ENCODE data around the gene FGD2. TPM values are rescaled to one million over a fixed set of nuclear protein-coding genes. Genes with fewer than 3 reads are reported as not detected.

FGD2 gene
- total RNA-seq, 1 experiment from 2014 or later: 0.13 TPM

GRCh38 chr6:36959555-36960250 lies 45.8 kb upstream of the FGD2 start:
- H3K56ac ChIP-seq (ENCODE audit: insufficient read length, low read depth, low read length): no peak overlapping the region
- WGBS (ENCODE audit: extremely low coverage, insufficient read length, low lambda C conversion rate): no CpG with 5 or more reads among the region's 17 CpGs
- no peaks in the 10 kb centered on the region for H3K4me1 ChIP-seq (ENCODE audit: insufficient read depth, low read length)
- no peak for TF ChIP-seq CTCF (conservative IDR thresholded peaks at IDR 0.05)
- no peaks in the 10 kb centered on the region for H3K9me3 Mint-ChIP-seq
- no peak overlapping the region for H2BK20ac ChIP-seq (ENCODE audit: low read depth, low read length, poor library complexity, severe bottlenecking)
- DNase-seq: no peak
- no peak overlapping the region for H3K9ac ChIP-seq (ENCODE audit: extremely low read depth, insufficient read length, low read length)
- H2BK15ac ChIP-seq (ENCODE audit: low read depth, low read length): no peak overlapping the region
- no peak overlapping the region for H3K18ac ChIP-seq (ENCODE audit: insufficient read length, low read depth, low read length)
- no peak overlapping the region for H2AFZ ChIP-seq (ENCODE audit: low read length)
- H3K36me3 Mint-ChIP-seq (ENCODE audit: insufficient read depth in 1 of 3, low read depth in 3 of 3): no peaks in the 10 kb centered on the region
- H3K23me2 ChIP-seq (ENCODE audit: insufficient read length, low read depth, low read length, poor library complexity, severe bottlenecking): no peaks in the 10 kb centered on the region
- no peak overlapping the region for H3K14ac ChIP-seq (ENCODE audit: insufficient read depth, low read length)
- no peak overlapping the region for H3K4me2 ChIP-seq (ENCODE audit: insufficient read depth, insufficient read length, low read length)
- no peak overlapping the region for H2BK5ac ChIP-seq (ENCODE audit: insufficient read length, low read length)
- H3K27me3 Mint-ChIP-seq (ENCODE audit: low read depth): no peaks in the 10 kb centered on the region
- H3K79me1 ChIP-seq (ENCODE audit: insufficient read depth, low read depth, low read length, poor library complexity, severe bottlenecking): no peaks in the 10 kb centered on the region
- H3K4me1 Mint-ChIP-seq: peaks cover 17% of the 10 kb centered on the region in 2 experiments
- H3K27me3 ChIP-seq (ENCODE audit: insufficient read depth, low read length): no peaks in the 10 kb centered on the region
- no peaks in the 10 kb centered on the region for H4K20me1 ChIP-seq (ENCODE audit: control insufficient read depth, insufficient read depth, insufficient read length)
- H3K4ac ChIP-seq (ENCODE audit: low read depth, low read length): no peak overlapping the region
- no peak overlapping the region for H3K4me3 Mint-ChIP-seq
- no peak overlapping the region for H3K23ac ChIP-seq (ENCODE audit: insufficient read length, low read depth, low read length)
- H4K8ac ChIP-seq (replicated peaks; ENCODE audit: insufficient read length, low read depth, low read length): no peak overlapping the region
- H4K5ac ChIP-seq (ENCODE audit: insufficient read length, low read depth, low read length): no peak overlapping the region
- no peak overlapping the region for H4K91ac ChIP-seq (ENCODE audit: insufficient read length, low read depth, low read length)
- H2AK5ac ChIP-seq (ENCODE audit: insufficient read length, low read length): no peak overlapping the region
- no peak overlapping the region for H2BK12ac ChIP-seq (ENCODE audit: insufficient read length, low read depth, low read length)
- no peak overlapping the region for H3T11ph ChIP-seq (ENCODE audit: low read length)
- H3K27ac ChIP-seq (ENCODE audit: insufficient read length, low read depth, low read length): no peak overlapping the region
- H3K79me2 ChIP-seq (ENCODE audit: insufficient read depth, low read length): no peaks in the 10 kb centered on the region
- no peaks in the 10 kb centered on the region for H3K9me3 ChIP-seq (ENCODE audit: control insufficient read depth, low read depth, low read length)
- no peak overlapping the region for H3K27ac Mint-ChIP-seq
- no peak overlapping the region for H2BK120ac ChIP-seq (ENCODE audit: low read depth, low read length, poor library complexity, severe bottlenecking)
